Subcutaneous abdominal adipose tissue (tissue), 5 donors: ENCODE data around the gene FHL2.
A peak's percentile ranks its signal among the peaks of the same experiment; 100 is the strongest.

Source experiments
- H3K27ac ChIP-seq: one replicate; pipeline ENCODE4 v1.7.0; 2013; ENCODE audit warnings: low read depth, mild to moderate bottlenecking, inconsistent platforms, low read length, moderate library complexity
- H3K27me3 ChIP-seq, 5 donors: one replicate each; pipeline ENCODE4 v1.7.0; 2013; ENCODE audit warnings: low read length in 5 of 5, inconsistent platforms in 1 of 5; ENCODE audit not compliant: control insufficient read depth in 5 of 5, insufficient read depth in 4 of 5
- H3K36me3 ChIP-seq, 5 donors: one replicate each; pipeline ENCODE4 v1.7.0; 2013; ENCODE audit warnings: low read length in 5 of 5; ENCODE audit not compliant: control insufficient read depth in 5 of 5, insufficient read depth in 5 of 5
- H3K4me1 ChIP-seq, 5 donors: one replicate each; pipeline ENCODE4 v1.7.0; 2013; ENCODE audit warnings: low read length in 5 of 5, mild to moderate bottlenecking in 3 of 5, moderate library complexity in 1 of 5; ENCODE audit not compliant: control insufficient read depth in 5 of 5, insufficient read depth in 5 of 5
- H3K4me3 ChIP-seq, 5 donors: one replicate each; pipeline ENCODE4 v1.7.0; 2013; ENCODE audit warnings: low read length in 5 of 5, low read depth in 1 of 5
- H3K9ac ChIP-seq, 5 donors: one replicate each; pipeline ENCODE4 v1.7.0; 2013; ENCODE audit warnings: low read length in 5 of 5, mild to moderate bottlenecking in 4 of 5, moderate library complexity in 3 of 5
- H3K9me3 ChIP-seq, 5 donors: one replicate each; pipeline ENCODE4 v1.7.0; 2013; ENCODE audit warnings: low read length in 5 of 5; ENCODE audit not compliant: control insufficient read depth in 5 of 5
- donor health status: healthy.
- donor health status: healthy.
- donor health status: healthy.
- donor health status: healthy.
- donor health status: healthy.

Gene FHL2

GRCh38 chr2:105361102-105361889 lies 37.6 kb downstream of the FHL2 start:
- peaks cover 0 to 8% (median 3%) of the 10 kb centered on the region in 5 donors for H3K9me3 ChIP-seq
- H3K36me3 ChIP-seq: peaks cover 10 to 65% (median 31%) of the 10 kb centered on the region in 5 donors
- H3K4me3 ChIP-seq: no peak overlapping the region
- H3K27ac ChIP-seq: no peak overlapping the region
- H3K9ac ChIP-seq: no peak overlapping the region
- H3K4me1 ChIP-seq: no peaks in the 10 kb centered on the region
- no peaks in the 10 kb centered on the region for H3K27me3 ChIP-seq

- Histone ChIP-seq H3K9ac (no peak overlapping the region), H3K27ac (no peak overlapping the region), H3K9me3 (peaks cover 0 to 11% (median 3%) of the 10 kb centered on the region in 5 donors), H3K4me3 (no peak overlapping the region), H3K27me3 (no peaks in the 10 kb centered on the region), H3K4me1 (no peaks in the 10 kb centered on the region), H3K36me3 (peaks cover 24 to 74% (median 40%) of the 10 kb centered on the region in 5 donors)
These were observed 40.3 kb downstream of the FHL2 start for GRCh38 chr2:105358593-105358992.

- H3K9me3 ChIP-seq: peaks cover 0 to 11% (median 3%) of the 10 kb centered on the region in 5 donors
These were observed 41.7 kb downstream of the FHL2 start for GRCh38 chr2:105357122-105357521.

GRCh38 chr2:105344704-105345345 lies 54.0 kb downstream of the FHL2 start:
- H3K4me3 ChIP-seq: no peak overlapping the region
- H3K36me3 ChIP-seq: peaks cover 62 to 84% (median 69%) of the 10 kb centered on the region in 5 donors
- no peak overlapping the region for H3K27ac ChIP-seq
- H3K27me3 ChIP-seq: no peaks in the 10 kb centered on the region
- H3K9ac ChIP-seq: no peak overlapping the region
- no peaks in the 10 kb centered on the region for H3K4me1 ChIP-seq
- no peaks in the 10 kb centered on the region for H3K9me3 ChIP-seq

More at GRCh38 chr2:105357122-105357521, 41.7 kb downstream of the FHL2 start:
- no peak overlapping the region for H3K27ac ChIP-seq
- no peak overlapping the region for H3K9ac ChIP-seq
- H3K4me1 ChIP-seq: no peaks in the 10 kb centered on the region
- no peaks in the 10 kb centered on the region for H3K27me3 ChIP-seq
- no peak overlapping the region for H3K4me3 ChIP-seq
- H3K36me3 ChIP-seq: peaks cover 21 to 72% (median 42%) of the 10 kb centered on the region in 5 donors

GRCh38 chr2:105339414-105339813 lies 59.4 kb downstream of the FHL2 start:
- H3K36me3 ChIP-seq: peaks cover 27 to 41% (median 33%) of the 10 kb centered on the region in 5 donors
- no peak overlapping the region for H3K4me3 ChIP-seq
- H3K9ac ChIP-seq: peak overlapping the region in 3 of 5 donors; percentile 91 to 100 (median 98)
- no peaks in the 10 kb centered on the region for H3K27me3 ChIP-seq
- peak overlapping the region; percentile 97 for H3K27ac ChIP-seq
- no peaks in the 10 kb centered on the region for H3K9me3 ChIP-seq
- H3K4me1 ChIP-seq: peaks cover 7 to 27% (median 24%) of the 10 kb centered on the region in 5 donors

- H3K27ac ChIP-seq: peak overlapping the region; percentile 97
- H3K9me3 ChIP-seq: no peaks in the 10 kb centered on the region
- H3K9ac ChIP-seq: peak overlapping the region; percentile 42 to 100 (median 94)
- no peaks in the 10 kb centered on the region for H3K27me3 ChIP-seq
- H3K4me3 ChIP-seq: peak overlapping the region; percentile 70 to 99 (median 88)
- peaks cover 17 to 31% (median 25%) of the 10 kb centered on the region in 5 donors for H3K36me3 ChIP-seq
- peaks cover 7 to 27% (median 24%) of the 10 kb centered on the region in 5 donors for H3K4me1 ChIP-seq
These were observed 60.8 kb downstream of the FHL2 start for GRCh38 chr2:105338020-105338385.

- Histone ChIP-seq H3K9me3 (no peaks in the 10 kb centered on the region), H3K9ac (peak within 1 kb of the TSS; percentile 82 to 100 (median 95)), H3K27me3 (no peaks in the 10 kb centered on the region), H3K4me3 (peak within 1 kb of the TSS; percentile 70 to 99 (median 88)), H3K4me1 (peaks cover 7 to 27% (median 24%) of the 10 kb centered on the region in 5 donors), H3K36me3 (peaks cover 12 to 26% (median 21%) of the 10 kb centered on the region in 5 donors), H3K27ac (peak within 1 kb of the TSS; percentile 97)
These were observed 61.5 kb downstream of the FHL2 start, which contains the start of gene C2orf49 for GRCh38 chr2:105337122-105338019. Gene C2orf49, plus strand, starts transcription at chr2:105337540. Its CDS starts 48 bp downstream, at chr2:105337588.

- Histone ChIP-seq H3K9me3 (no peaks in the 10 kb centered on the region), H3K9ac (peak overlapping the region; percentile 82 to 100 (median 95)), H3K27me3 (no peaks in the 10 kb centered on the region), H3K36me3 (peaks cover 9 to 20% (median 16%) of the 10 kb centered on the region in 5 donors), H3K4me1 (peaks cover 7 to 27% (median 24%) of the 10 kb centered on the region in 5 donors), H3K4me3 (peak overlapping the region; percentile 70 to 99 (median 88)), H3K27ac (peak overlapping the region; percentile 97)
These were observed 62.1 kb downstream of the FHL2 start for GRCh38 chr2:105336786-105337121.

- Histone ChIP-seq H3K4me3 (no peak overlapping the region), H3K9ac (no peak overlapping the region)
These were observed 63.4 kb downstream of the FHL2 start for GRCh38 chr2:105335469-105335868.

More at GRCh38 chr2:105335469-105335868, 63.4 kb downstream of the FHL2 start:
- Histone ChIP-seq H3K9me3 (no peaks in the 10 kb centered on the region), H3K27ac (no peak overlapping the region), H3K27me3 (no peaks in the 10 kb centered on the region), H3K4me1 (peaks cover 7 to 28% (median 26%) of the 10 kb centered on the region in 5 donors), H3K36me3 (peaks cover 0 to 8% (median 5%) of the 10 kb centered on the region in 5 donors)
